ENCODE results near the gene MSMP.

Gene MSMP

DNA sequence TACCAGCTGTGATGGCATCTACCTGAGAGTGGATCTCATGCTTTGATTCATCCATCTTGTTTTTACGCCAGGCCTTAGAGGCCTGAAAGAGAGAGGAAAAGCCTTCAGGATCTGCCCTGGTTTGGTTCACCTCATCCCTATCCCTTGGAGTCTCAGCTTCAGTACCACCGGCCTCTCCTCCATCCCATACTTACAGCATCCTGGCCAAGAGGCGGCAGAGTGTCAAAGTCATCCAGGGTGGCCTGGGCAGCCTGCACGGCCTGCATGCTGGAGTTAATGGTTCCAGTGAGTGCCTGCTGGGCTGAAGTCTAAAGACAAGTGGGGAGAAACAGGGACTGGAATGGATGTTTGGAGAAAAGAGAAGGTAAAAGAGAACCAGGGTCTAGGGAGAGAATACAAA lies 34.5 kb downstream of the MSMP start:
- DNase-seq (ENCODE audit: low spot score): no peak

DNA sequence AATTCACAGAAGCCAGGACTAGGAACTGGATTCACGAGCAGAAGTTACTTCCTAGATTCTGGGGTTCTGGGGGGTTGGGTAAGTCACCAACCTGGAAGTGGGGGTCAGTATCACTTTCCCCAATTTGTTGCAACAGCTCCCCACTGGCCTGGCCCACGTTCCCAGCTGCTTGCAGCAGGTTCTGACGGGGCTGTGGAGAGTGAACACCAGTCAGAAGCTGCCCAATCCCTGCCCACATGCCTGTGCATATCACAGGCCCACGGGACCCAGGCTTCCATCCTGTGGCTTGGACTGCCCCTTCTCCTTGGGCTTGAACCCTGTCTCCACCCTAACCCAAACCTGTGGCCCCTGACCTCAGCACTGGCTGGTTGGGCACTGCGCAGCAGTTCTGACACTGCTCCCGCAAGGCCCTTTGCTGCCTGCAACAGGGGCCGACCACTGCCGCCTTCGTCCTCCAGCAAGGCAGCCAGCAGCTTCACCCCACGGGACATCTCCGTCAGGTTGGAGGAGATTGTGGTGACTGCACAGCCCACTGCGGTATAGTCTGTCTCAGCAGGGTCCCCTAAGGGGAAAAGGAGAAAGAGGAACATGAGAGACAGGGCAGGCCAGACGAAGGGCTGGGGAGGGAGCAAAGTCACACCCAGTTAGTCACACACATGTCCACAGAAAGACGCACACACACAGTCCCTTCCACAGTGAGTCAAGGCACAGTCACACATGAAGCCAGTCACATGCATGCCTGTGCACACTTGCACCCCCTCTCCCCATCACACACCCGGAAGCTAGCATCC lies 35.2 kb downstream of the MSMP start:
- DNase-seq (ENCODE audit: low spot score): no peak

DNA sequence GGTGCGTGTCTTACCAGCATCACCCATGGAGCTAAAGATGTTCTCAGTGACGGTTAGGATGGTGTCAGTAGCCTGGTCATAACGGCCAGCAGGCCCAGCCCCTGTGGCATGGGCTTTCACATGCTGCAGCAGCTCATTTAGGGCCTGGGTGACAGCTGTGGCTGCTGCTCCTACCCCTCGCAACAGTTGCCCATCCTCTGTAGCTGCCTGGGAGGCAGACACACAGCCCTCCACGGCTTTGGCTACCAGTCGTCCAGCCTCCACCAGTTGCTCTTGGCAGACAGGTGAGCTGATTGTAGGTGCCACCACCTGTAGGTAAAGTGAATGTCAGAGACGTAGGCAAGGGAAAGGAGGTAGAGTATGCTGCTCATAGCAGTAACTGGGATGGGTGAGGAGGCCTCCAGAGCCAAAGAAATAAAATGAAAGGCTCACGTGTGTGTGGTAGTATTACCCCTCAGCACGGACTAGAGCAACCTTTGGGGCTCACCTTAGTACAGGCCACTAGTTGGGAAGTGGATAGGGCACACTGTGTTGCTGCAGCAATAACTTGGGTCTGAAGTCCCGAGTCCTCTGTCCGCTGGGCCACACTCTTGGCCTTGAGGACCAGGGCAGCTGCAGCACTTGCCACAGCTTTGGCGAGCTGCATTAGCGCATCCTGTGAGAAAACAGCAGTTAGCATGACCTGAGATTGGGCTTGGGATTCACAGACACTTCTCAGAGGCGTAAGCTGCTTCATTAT lies 36.8 kb downstream of the MSMP start:
- DNase-seq (ENCODE audit: low spot score): no peak

DNA sequence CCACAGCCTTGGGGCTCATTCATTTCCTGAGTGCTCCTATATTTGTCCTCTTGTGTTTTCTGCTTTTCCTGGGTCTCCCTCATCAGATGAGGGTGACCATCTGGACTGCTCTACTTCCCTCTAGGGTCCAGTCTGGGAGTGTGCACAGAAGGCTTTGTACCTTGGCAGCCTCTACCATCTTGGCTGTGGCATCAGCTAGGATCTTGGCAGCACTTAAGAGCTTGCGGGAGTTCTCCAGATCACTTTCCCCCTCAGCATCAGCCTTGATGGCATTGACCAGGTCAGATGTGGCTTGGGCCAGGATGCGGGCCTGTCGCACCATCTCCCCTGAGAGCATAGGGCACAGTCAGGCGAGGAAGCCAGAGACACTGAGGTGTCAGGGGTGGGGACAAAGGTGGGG lies 37.8 kb downstream of the MSMP start:
- no peak for DNase-seq (ENCODE audit: low spot score)

DNA sequence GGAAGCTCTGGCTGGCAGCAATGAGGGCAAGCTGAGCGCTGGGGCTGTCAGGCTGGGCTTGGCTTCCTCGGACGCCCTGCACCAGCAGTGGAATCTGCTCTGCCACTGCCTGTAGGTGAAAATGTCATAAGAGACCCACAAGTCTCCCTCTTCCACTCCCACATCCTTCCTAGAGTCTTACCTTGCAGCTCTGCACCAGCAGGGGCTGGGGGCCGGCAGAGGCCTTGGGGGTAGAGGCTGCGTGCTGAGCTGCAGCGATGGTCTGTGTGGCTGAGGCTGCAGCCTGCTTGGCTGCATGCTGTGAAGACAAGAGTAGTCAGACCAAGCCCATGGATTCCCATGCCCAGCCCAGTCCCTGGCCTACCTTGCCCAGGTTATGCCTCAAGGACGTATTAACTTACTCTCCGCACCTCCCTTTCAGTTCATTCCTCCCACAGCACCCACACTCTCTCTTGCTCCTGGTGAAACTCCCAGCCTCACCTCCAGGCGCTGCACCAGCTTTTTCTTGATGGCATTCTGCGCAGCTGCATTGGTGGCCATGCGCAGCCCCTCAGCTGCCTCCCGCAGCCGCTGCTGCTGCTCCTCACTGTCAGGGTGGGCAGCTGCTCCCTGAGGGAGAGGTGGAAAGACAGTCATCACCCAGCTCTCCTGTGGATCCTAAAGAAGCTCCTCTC lies 39.4 kb downstream of the MSMP start:
- no peak for DNase-seq (ENCODE audit: low spot score)

DNA sequence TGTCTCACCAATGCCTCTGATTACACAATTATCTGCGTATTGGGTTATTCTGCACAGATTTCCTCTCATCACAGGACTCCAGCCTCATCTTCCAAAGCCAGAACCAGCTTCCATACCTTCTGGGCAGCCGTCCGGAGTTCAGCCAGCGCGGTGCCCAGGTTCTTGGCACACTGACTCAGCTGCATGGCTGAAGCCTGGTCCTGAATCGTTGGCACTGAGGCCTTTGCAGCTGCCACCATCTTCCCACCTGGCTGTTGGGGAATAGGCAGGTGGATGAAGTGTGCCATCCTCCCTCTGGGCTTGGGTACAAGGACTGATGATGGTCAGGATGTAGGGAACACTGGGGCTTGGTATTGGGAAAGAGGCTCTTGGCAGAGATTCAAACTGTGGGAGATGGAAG lies 40.0 kb downstream of the MSMP start:
- DNase-seq (ENCODE audit: low spot score): no peak

DNA sequence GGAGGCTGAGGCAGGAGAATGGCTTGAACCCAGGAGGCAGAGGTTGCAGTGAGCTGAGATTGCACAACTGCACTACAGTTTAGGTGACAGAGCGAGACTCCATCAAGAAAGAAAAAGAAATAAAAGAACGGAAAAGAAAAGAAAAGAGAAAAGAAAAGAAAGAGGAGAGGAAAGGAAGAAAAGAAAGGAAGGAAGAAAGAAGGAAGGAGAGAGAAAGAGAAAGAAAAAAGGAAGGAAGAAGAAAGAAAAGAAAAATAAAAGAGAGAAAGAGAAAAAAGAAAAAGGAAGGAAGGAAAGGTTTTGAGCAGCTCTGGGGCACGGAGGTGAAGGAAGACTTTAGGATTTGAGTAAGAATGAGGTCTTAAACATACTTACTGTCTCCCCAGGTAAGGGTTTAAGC lies 40.5 kb downstream of the MSMP start:
- no peak for DNase-seq (ENCODE audit: low spot score)

DNA sequence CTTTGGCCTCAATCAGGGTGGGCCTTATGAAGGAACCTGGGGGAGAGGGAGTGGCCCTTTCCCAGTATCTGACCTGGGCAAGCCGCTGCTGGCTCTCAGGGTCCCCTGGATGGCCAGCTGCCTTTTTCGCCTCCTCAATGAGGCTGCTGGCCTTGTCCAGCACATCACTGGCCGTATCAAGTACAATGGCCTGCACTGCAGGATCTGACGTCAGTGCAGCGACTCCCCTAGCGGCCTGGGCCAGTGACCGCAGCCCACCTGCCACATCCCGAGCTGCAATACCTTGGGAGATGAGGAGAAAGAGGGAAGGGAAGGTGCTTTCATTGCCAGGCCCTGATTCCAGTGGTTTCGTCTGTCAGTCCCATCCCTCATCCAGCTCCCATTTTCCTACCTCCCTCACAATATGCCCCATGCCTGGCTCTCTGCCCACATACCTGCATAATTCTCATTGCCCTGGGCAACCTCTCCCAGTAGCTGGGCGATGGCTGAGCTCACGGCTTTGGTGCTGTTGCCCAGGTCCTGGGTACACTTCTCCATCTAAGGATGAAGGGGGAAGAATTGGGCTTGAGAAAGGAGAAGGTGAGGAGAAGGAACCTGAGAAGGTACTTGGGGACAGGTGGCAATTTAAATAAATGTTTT lies 41.2 kb downstream of the MSMP start:
- DNase-seq (ENCODE audit: low spot score): no peak

DNA sequence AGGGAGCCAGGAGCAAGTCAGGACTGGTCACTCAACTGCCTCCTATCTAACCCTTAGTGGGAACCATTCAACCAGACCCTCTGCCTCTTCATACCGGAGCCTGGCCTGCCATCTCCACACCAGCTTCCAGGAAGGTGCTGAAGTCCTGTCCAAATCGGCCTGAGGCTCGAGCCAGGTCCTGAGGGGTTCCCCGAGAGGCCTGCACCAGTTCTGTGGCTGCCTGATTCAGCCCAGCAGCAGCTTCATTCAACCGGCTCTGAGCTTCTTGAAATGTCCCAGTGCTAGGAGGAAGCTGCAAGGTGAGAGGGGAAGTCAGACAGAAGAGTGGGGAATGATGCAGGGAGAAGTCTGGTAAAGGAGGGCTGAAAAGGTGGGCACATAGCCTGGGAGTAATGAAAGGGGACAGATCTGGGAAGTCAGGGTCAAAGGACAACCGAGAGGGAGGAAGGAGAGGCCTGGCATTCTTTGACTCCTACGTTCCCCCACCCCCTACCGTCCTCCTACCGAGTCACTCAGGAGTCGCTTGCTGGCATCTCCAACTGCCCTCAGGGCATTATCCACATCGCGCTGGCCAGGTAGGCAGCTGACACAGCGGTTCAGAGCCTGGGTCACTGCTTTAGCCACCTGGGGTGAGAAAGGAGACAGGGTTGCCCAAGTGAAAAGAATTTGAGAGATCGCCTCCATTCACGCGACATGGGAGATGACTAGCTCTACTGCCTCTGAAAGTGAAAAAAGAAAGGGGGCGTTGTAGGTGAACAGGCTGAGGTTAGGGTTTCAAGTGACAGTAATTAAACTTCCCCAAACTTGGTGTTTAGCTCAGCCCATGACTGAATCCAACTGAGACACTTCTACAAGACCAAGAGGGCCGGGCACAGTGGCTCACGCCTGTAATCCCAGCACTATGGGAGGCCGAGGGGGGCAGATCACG lies 42.3 kb downstream of the MSMP start:
- DNase-seq (ENCODE audit: low spot score): no peak

DNA sequence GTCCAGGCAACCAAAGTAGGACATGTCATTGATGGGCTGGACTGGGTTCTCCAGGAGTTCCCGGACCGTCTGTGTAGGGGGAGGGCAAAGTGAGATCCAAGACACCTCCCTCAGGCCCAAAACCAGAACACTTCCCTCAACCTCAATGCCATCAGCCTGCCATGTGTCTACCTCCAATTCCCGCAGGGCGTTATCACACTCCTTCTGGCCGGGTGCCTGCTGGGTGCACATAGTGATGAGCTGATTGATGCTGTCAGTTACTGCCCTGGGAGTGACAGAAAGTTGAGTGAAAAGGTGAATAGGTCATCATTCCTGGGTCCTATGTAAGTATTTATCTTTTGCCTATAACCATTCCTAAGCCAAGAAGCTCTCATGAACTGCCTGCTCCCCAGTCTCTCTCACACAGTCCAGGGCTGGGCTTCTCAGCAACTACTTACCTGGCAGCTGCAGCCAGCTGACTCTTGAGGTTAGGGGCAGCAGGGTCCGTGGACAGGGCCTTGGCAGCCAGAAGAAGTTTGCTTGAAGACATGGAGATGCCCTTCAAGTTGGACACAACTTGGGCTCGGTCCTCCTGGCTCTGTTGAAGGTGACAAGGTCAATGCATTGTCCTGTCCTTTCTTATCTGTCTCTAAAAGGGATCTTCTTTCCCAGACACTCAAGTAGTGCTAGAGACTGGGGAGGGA lies 43.1 kb downstream of the MSMP start:
- DNase-seq (ENCODE audit: low spot score): no peak

DNA sequence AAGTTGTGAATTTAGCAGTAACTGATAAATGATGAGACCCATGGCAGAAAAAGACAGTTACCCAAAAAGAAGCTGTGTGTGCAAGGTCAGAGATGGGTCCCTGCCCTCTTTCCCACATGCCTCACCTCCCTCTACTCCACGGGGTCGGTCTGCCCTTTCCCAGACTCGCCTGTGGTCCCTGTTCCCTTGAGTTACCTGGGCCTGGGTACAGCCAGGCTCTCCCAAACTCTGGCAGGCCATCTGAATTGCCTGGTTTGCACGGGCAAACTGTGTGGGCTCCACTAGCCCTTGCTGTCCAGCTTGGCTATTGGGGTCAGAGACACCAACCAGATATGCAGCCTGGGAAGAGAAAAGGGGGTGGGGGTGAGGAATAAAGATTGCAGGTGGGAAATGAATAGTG lies 45.9 kb downstream of the MSMP start:
- no peak for DNase-seq (ENCODE audit: low spot score)

DNA sequence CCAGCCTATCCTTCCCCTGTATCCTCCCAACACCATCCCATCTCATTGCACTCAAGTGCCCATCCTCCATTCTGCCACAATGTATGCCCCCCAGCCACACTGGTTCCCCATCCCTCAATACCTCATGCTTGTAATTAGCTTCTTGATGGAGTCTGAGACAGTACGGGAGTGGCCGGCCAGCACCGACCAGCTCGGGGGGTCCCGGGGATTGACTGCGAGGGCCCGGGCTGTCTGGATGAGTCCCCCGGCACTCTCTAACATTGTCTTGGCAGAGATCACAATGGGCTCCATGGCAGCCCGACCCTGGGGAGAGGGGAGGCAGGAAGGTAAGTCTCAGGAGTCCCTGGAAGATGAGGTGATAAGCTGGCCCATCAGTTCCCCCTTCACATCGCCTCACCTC lies 47.1 kb downstream of the MSMP start:
- DNase-seq (ENCODE audit: low spot score): no peak

DNA sequence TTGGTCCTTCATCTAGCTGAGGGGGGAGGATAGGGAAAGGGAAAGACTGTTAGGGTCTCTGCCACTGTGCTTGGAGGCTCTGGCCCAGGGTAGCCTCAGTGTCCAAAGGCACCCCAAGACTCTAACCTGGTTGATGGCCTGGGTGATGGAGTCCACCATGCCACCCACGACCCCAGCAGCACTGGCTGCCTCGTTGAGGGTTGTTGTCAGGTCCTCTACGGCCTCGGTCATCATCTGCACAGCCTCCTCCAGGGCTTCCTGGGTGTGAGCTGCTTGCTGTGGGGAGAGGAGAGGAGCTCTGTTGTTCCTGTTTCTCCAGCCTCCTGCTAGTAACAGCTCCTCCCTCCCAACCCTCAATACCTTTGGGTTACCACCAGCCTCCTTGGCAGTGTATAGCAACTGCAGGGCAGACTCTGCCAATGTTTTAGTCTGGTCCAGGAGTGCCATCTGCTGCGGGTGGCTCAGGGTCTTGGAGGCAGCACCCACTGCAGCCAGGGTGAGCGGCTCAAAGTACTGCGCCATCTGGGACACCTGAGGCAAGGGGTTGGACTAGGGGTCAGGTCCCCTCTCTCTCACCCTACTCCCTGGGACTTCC lies 48.1 kb downstream of the MSMP start:
- no peak for DNase-seq (ENCODE audit: low spot score)

DNA sequence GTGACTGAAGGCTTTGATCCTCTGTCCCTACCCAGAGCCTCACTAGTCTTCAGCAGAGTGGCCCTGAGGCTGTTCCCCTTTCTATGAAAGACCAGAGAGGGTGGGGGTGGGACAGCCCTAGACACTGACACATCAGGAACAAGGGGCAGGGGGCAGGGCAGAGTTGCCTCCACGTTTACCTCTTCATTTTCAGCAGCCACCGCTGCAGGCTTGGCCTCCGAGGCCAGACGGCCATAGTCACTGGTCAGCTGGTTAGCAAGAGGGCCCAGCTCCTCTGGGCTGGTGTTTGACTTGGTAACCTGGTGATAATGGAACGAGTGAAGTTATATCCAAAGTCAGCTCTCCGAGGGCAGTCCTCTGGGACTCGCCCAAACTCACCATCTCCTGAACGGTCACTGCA lies 48.7 kb downstream of the MSMP start:
- no peak for DNase-seq (ENCODE audit: low spot score)

DNA sequence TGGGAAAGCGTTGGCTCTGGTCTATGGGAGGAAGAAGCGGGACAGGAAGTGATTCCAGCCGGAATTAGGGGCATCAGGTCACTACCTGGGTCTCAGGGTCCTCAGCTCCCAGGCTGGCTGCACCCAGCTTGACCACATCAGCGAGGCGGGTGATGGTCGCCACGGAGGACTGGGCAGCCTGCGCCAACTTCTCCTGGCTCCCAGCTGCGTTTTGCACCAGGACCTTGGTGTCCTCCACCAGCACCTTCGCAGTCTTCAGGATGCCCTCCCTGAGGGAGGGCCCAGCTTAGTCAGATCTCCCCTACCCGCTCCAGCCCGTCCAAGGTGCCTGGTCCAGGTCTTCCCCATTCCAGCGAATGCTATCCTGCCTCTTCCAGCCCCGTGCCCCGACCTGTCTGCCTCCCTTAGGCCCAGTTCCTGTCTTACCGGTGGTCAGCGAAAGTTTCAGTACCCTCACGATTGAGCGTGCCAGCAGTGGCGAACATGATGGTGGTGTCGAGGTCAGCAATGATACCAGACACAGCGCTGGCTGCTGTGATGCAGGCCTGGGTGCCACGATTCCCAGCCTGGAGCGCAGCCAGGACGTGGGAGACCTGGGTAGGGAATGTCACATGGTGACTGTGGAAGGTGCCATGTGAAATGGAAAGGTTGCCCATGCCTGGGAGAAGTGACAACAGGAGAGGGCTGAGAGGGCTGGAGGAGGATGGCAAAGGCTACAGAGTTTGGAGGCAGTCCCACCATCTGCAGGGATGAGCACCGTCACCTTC lies 50.0 kb downstream of the MSMP start:
- DNase-seq (ENCODE audit: low spot score): no peak

All from HuH-7.5 (cell line).